Thyroid gland (tissue), 4 donors: ENCODE measurements around the gene PIAS4. TPM values are rescaled to one million over a fixed set of nuclear protein-coding genes. Genes with fewer than 3 reads are reported as not detected.

ENCODE experiments used
- DNase-seq, 2 donors: peaks; one replicate each; pipeline ENCODE4 v3.0.0-alpha.2; 2019
- H3K27ac ChIP-seq, 3 donors: fragments of 200-600 bp; sonication (generic); 1 replicate in 2 of 3; 2 replicates in 1 of 3; pipeline ENCODE4 v1.5.1; 2016 to 2019; ENCODE audit warnings: mild to moderate bottlenecking in 1 of 3, moderate library complexity in 1 of 3
- H3K27me3 ChIP-seq: fragments of 200-600 bp; sonication (generic); one replicate; pipeline ENCODE4 v1.5.1; 2019
- H3K36me3 ChIP-seq, 2 donors: fragments of 200-600 bp; sonication (generic); one replicate each; pipeline ENCODE4 v1.5.1; 2016 to 2019
- H3K4me1 ChIP-seq, 2 donors: fragments of 200-600 bp; sonication (generic); one replicate each; pipeline ENCODE4 v1.5.1; 2017 to 2019
- H3K4me3 ChIP-seq, 3 donors: fragments of 200-600 bp; sonication (generic); replicated peaks in 1 of 3; 1 replicate in 2 of 3; 2 replicates in 1 of 3; pipeline ENCODE4 v1.5.1; 2016; ENCODE audit warnings: mild to moderate bottlenecking in 1 of 3
- H3K9me3 ChIP-seq: fragments of 200-600 bp; sonication (generic); one replicate; pipeline ENCODE4 v1.5.1; 2017
- POLR2A ChIP-seq, 2 donors: fragments of 450-650 bp; IDR thresholded peaks; one replicate each; pipeline ENCODE4 v1.6.1; 2017; ENCODE audit warnings: antibody characterized with exemption in 2 of 2, mild to moderate bottlenecking in 2 of 2, moderate library complexity in 1 of 2
- WGBS, 2 donors: methylation state at CpG; one replicate each; pipeline ENCODE4 v1.1.5; 2017; 5-methylcytosine and 5-hydroxymethylcytosine counted together
- intact Hi-C: fragments of 100-400 bp; cut with DNase I; formaldehyde crosslinking; loops from one replicate; pipeline ENCODE4 v1.15.1; 2023
- total RNA-seq, 4 donors: library from RNA; depleted of rRNA; stranded (reverse); fragments of >200 nt; gene quantifications; one replicate each; pipeline ENCODE4 v1.2.3, GENCODE V29; 2016
- TF ChIP-seq, protein P1 (sequence below), 6 experiments: fragments of 200-600 bp in 3 of 6; fragments of 450-650 bp in 3 of 6; sonication (generic) in 3 of 6; IDR thresholded peaks; one replicate each; pipeline ENCODE4 v1.5.1; 2016 to 2019; ENCODE audit warnings: antibody characterized with exemption in 6 of 6, mild to moderate bottlenecking in 2 of 6, inconsistent platforms in 1 of 6, moderate library complexity in 1 of 6

PIAS4 gene
- total RNA-seq, 4 donors from 2014 or later = 14.7 to 32.3 (median 16.0) TPM

DNA sequence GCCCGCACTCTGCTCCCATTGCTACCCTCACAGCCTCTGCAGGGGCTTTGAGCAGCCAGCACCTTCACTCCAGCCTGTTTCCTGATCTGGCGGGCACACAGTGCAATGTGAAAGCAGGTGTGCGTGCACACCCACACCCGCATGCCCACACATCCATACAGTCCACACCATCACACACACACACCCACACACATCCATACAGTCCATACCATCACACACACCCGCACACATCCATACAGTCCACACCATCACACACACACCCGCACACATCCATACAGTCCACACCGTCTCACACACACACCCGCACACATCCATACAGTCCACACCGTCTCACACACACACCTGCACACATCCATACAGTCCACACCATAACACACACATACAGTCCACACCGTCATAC is 28.0 kb downstream of the PIAS4 start:
- H3K4me1 ChIP-seq = no peaks in the 10 kb centered on the region
- intact Hi-C loops = no loop called here
- TF ChIP-seq POLR2A (IDR thresholded peaks at IDR 0.05) = no peak
- TF ChIP-seq, protein P1, sequence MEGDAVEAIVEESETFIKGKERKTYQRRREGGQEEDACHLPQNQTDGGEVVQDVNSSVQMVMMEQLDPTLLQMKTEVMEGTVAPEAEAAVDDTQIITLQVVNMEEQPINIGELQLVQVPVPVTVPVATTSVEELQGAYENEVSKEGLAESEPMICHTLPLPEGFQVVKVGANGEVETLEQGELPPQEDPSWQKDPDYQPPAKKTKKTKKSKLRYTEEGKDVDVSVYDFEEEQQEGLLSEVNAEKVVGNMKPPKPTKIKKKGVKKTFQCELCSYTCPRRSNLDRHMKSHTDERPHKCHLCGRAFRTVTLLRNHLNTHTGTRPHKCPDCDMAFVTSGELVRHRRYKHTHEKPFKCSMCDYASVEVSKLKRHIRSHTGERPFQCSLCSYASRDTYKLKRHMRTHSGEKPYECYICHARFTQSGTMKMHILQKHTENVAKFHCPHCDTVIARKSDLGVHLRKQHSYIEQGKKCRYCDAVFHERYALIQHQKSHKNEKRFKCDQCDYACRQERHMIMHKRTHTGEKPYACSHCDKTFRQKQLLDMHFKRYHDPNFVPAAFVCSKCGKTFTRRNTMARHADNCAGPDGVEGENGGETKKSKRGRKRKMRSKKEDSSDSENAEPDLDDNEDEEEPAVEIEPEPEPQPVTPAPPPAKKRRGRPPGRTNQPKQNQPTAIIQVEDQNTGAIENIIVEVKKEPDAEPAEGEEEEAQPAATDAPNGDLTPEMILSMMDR (IDR thresholded peaks at IDR 0.05) = no peak
- H3K36me3 ChIP-seq = peaks cover 14 to 29% of the 10 kb centered on the region in 2 donors
- H3K9me3 ChIP-seq = no peaks in the 10 kb centered on the region
- WGBS, 2 donors = 82 to 85% methylated on average over 9 to 10 of the region's 10 CpGs
- no peak overlapping the region for H3K4me3 ChIP-seq
- H3K27me3 ChIP-seq = no peaks in the 10 kb centered on the region
- H3K27ac ChIP-seq = no peak overlapping the region
- no peak for DNase-seq

DNA sequence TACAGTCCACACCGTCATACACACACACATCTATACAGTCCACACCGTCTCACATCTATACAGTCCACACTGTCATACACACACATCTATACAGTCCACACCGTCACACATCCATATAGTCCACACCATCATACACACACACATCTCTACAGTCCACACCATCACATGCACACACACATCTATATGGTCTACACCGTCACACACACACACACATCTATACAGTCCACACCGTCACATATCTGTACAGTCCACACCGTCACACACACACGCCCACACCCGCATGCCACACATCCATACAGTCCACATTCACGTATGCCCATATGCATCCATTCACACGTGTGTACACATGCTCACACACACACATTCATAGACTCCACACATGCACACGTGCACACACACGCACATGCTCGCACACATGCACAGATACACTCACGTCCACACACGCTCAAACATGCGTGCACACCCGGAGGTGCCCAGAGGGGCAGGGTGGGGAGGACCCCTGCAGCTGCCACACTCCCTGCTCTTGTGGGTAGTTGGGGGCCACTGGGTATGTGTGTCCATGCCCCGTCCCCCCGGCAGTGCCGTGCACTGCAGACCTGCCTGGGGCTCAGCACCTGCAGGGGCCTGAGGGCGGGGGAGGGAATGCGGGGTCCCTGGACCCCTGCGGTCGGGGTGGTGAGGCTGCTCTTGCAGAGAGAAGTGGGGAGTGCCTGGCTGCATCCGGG is 29.2 kb downstream of the PIAS4 start:
- TF ChIP-seq POLR2A (IDR thresholded peaks at IDR 0.05) = no peak
- TF ChIP-seq, protein P1 (IDR thresholded peaks at IDR 0.05) = no peak
- 93 to 96% methylated on average over 17 to 18 of the region's 25 CpGs for WGBS, 2 donors
- H3K9me3 ChIP-seq = no peaks in the 10 kb centered on the region
- no peaks in the 10 kb centered on the region for H3K4me1 ChIP-seq
- H3K4me3 ChIP-seq = no peak overlapping the region
- DNase-seq = no peak
- peaks cover 14 to 29% of the 10 kb centered on the region in 2 donors for H3K36me3 ChIP-seq
- no peak overlapping the region for H3K27ac ChIP-seq
- intact Hi-C loops = no loop called here
- H3K27me3 ChIP-seq = no peaks in the 10 kb centered on the region

DNA sequence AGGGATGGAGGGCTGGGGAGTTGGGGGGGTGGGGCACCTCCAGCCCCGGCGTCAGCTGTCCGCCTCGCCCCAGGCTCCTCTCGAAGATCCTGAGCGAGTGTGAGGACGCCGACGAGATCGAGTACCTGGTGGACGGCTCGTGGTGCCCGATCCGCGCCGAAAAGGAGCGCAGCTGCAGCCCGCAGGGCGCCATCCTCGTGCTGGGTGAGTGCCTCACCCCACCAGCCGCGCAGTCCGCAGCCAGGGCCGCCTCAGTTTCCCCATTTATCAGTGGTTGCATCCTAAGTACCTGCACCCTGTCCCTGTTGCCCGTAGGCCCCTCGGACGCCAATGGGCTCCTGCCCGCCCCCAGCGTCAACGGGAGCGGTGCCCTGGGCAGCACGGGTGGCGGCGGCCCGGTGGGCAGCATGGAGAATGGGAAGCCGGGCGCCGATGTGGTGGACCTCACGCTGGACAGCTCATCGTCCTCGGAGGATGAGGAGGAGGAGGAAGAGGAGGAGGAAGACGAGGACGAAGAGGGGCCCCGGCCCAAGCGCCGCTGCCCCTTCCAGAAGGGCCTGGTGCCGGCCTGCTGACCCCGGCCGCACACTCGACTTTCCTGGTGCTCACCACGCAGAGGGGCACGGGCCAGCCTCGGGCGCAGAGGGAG is 29.9 kb downstream of the PIAS4 start:
- peaks cover under 1 to 2% of the 10 kb centered on the region in 2 donors for H3K4me1 ChIP-seq
- DNase-seq = no peak
- intact Hi-C loops = no loop called here

DNA sequence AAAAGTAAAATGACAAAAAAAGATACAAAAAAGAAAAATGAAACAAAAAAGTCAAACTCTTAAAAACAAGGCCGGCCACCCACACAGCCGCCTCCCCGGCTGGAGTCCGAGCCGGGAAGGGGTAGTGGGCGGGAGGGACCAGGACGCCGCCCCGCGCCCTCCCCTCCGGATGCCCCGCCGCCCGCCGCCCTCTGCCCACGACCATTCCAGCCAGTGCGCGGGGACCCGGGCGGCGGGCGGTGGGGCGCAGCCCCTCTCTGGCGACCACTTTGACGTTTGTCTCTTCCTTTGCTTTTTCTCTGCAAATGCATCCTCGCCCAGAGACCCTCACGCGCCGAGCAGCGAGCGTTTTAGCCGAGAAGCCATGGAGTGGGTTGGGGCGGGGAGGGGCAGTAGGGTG is 30.5 kb downstream of the PIAS4 start:
- peaks cover 7% of the 10 kb centered on the region in 2 donors for H3K4me1 ChIP-seq
- DNase-seq = no peak
- H3K36me3 ChIP-seq = peaks cover 14 to 27% of the 10 kb centered on the region in 2 donors
- intact Hi-C loops = no loop called here
- no peak overlapping the region for H3K4me3 ChIP-seq
- TF ChIP-seq, protein P1 (IDR thresholded peaks at IDR 0.05) = no peak
- no peak for TF ChIP-seq POLR2A (IDR thresholded peaks at IDR 0.05)
- no peaks in the 10 kb centered on the region for H3K27me3 ChIP-seq
- H3K9me3 ChIP-seq = no peaks in the 10 kb centered on the region
- H3K27ac ChIP-seq = no peak overlapping the region
- whole genome bisulfite sequencing, 2 donors = 89 to 93% methylated on average over 33 of the region's 33 CpGs

More for the DNA sequence above, 29.9 kb downstream of the PIAS4 start:
- H3K9me3 ChIP-seq = no peaks in the 10 kb centered on the region
- no peaks in the 10 kb centered on the region for H3K27me3 ChIP-seq
- no peak overlapping the region for H3K27ac ChIP-seq
- 94 to 95% methylated on average over 41 to 44 of the region's 54 CpGs for WGBS, 2 donors
- H3K36me3 ChIP-seq = peaks cover 14 to 29% of the 10 kb centered on the region in 2 donors
- TF ChIP-seq POLR2A (IDR thresholded peaks at IDR 0.05) = no peak
- TF ChIP-seq, protein P1 (IDR thresholded peaks at IDR 0.05) = no peak
- no peak overlapping the region for H3K4me3 ChIP-seq
